GM21390 (cell line): ENCODE results near the gene VSIR.
A peak's percentile ranks its signal among the peaks of the same experiment; 100 is the strongest.

Experiments used
- ATAC-seq: cut with Tn5 transposase; IDR thresholded peaks from one replicate; pipeline ENCODE4 v1.9.1; 2021; ENCODE audit not compliant: unreplicated experiment

Gene VSIR

GRCh38 chr10:71749396-71749795, 23.9 kb downstream of the VSIR start:
- ATAC-seq: no peak

- ATAC-seq: peak; percentile 64
Measured at GRCh38 chr10:71748671-71749191, 24.6 kb downstream of the VSIR start.

- ATAC-seq: no peak
Measured at GRCh38 chr10:71747551-71748523, 25.5 kb downstream of the VSIR start.

- no peak for ATAC-seq
Measured at GRCh38 chr10:71747039-71747531, 26.2 kb downstream of the VSIR start.

GRCh38 chr10:71746344-71747037, 26.8 kb downstream of the VSIR start:
- no peak for ATAC-seq

- ATAC-seq: no peak
Measured at GRCh38 chr10:71745664-71746250, 27.6 kb downstream of the VSIR start.

- ATAC-seq: no peak
Measured at GRCh38 chr10:71744897-71745663, 28.2 kb downstream of the VSIR start.

GRCh38 chr10:71743866-71744265, 29.5 kb downstream of the VSIR start:
- no peak for ATAC-seq

GRCh38 chr10:71743089-71743838, 30.1 kb downstream of the VSIR start:
- no peak for ATAC-seq

- ATAC-seq: no peak
Measured at GRCh38 chr10:71742301-71743088, 30.8 kb downstream of the VSIR start.

- ATAC-seq: no peak
Measured at GRCh38 chr10:71741671-71742070, 31.6 kb downstream of the VSIR start.

- ATAC-seq: no peak
Measured at GRCh38 chr10:71741029-71741428, 32.3 kb downstream of the VSIR start.

GRCh38 chr10:71740069-71740653, 33.2 kb downstream of the VSIR start:
- ATAC-seq: no peak

GRCh38 chr10:71739358-71739900, 33.9 kb downstream of the VSIR start:
- ATAC-seq: no peak

GRCh38 chr10:71737834-71738197, 35.5 kb downstream of the VSIR start:
- no peak for ATAC-seq

GRCh38 chr10:71737001-71737833, 36.1 kb downstream of the VSIR start:
- ATAC-seq: no peak

GRCh38 chr10:71736570-71736952, 36.8 kb downstream of the VSIR start:
- no peak for ATAC-seq
